CD4-positive, alpha-beta T cell treated with Interleukin-6 at 100 ng/mL for 8 hours (primary cell): ENCODE results near the gene LRRC8E.
A peak's percentile ranks its signal among the peaks of the same experiment; 100 is the strongest.
"Not testable (repeated sequence)": the region's sequence is repeated elsewhere in the genome, so short reads cannot be mapped to it uniquely, and the experiment has no call there.

Experiments
- DNase-seq: peaks from one replicate; pipeline ENCODE4 v3.0.0-alpha.2; 2020; ENCODE audit warnings: mixed read lengths, low spot score

Gene LRRC8E

DNA sequence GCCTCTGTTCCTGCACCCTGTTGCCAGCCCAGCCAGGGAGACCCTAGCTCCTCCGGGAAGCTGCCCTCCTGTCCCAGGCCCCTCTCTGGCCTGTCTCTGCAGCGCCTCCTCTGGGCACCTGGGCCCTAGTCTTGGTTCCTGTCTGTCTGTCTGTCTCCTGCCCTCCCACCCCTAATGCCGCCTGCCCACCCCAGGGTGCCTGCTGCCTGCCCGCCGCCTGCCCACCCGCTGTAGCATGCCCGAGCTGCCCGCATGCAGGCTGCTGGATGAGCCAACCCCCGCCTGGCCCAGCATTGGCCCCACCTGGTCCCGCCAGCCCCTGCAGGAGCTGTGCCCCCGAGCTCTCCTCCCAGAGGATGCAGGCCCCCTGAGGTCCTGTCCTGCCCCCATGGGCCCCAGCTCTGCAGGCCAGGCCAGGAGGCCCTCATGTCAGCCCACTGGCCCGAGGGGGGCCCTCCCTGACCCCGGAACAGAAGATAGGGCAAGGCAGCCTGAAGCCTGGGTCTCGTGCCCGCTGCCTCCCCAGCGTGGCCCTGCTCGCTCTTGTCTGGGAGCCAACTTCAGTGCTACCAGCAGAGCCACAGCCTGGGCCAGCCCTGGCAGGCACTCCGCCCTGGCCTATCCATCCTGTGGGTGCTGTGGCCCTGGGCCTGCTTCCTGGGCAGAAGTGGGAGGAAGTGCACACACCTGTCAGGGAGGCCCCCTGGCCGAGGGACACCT is 20.6 kb downstream of the LRRC8E start:
- no peak for DNase-seq

DNA sequence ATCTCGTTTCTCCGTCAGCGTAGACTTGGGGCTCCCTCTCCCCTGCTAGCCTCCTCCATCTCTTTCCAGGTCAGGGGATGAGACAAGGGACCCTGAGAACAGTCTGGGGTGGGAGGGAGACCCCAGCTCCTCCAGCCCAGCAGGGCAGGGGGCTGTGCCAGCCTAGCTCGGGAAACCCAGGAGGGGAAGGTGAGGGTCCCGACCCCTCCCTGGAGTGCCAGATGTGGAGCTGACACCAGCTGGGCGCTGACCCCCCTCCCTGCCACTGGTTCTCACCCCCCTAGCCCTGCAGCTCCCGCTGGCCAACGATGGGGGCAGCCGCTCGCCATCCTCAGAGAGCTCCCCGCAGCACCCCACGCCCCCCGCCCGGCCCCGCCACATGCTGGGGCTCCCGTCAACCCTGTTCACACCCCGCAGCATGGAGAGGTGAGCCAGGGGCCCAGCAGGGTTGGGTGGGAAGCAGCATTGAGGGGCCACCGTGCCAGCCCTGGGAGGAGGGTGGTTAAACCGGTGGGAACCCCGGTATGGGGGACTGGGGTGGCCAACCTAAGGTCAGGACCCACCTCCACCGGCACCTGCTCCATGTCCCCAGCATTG is 21.3 kb downstream of the LRRC8E start:
- DNase-seq = no peak

DNA sequence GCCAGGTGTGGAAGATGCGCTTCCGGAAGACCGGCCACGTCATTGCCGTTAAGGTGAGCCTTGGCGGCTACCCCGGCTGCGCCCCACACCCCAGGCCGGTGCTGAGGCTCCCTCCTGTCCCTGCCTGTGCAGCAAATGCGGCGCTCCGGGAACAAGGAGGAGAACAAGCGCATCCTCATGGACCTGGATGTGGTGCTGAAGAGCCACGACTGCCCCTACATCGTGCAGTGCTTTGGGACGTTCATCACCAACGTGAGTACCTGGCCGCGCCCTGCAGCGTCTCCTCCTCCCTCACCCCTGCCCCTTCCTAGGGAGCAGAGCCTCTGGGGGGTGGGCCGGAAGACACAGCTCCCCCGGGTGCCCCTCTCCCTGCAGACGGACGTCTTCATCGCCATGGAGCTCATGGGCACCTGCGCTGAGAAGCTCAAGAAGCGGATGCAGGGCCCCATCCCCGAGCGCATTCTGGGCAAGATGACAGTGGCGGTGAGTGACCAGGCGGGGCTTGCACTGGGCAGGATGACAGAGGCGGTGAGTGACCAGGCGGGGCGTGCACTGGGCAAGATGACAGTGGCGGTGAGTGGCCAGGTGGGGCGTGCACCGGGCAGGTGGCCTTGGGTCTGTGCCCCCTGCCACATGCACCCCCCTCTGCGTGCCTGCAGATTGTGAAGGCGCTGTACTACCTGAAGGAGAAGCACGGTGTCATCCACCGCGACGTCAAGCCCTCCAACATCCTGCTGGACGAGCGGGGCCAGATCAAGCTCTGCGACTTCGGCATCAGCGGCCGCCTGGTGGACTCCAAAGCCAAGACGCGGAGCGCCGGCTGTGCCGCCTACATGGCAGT is 22.2 kb downstream of the LRRC8E start:
- DNase-seq = no peak

DNA sequence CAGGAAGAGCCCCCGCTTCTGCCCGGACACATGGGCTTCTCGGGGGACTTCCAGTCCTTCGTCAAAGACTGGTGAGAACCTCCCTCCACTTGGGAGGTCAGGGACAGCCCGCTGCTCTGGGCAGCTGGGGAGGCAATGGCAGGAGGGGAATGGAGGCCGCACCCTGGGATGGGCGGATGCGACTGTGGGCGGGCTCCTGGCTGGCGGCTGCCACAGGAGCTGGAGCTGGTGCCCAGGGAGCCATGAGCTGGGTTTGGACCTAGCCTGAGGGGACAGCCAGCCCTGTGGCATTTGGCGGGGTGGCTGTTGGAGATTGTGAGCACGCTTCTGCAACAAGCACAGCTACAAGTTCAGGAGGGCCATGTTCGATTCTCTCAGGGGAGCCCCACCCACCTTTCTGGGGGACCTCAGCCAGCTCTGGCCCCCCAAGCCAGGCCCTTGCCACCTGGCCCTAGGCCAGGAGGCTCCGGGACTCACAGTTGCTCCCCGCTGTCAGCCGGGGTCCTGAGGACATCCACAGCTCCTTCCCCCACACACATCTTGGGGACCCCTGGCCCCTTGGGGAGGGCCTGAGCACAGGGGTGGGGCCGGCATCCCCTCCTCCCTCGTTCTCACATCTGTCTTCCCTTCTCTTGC is 23.3 kb downstream of the LRRC8E start:
- no peak for DNase-seq

GRCh38 chr19:7912144-7912696 is 23.9 kb downstream of the LRRC8E start:
- no peak for DNase-seq

GRCh38 chr19:7912697-7913564 is 24.6 kb downstream of the LRRC8E start:
- no peak for DNase-seq

- no peak for DNase-seq
These were observed 25.3 kb downstream of the LRRC8E start for GRCh38 chr19:7913652-7914051.

DNA sequence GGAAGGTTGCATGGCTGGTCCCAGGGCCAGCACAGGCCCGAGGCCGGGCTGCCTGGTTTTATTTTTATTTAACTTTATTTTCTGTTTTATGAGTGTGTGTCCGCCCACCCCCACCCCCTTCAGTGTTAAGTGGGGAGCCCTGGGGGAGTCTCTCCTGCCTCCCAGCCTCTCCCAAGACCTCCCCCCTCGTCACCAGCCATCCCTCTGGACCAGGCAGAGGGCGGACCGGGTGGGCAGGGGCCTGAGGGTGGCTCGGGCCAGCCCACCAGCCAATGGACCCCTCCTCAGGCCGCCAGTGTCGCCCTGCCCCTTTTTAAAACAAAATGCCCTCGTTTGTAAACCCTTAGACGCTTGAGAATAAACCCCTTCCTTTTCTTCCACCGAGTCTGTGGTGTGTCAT is 25.8 kb downstream of the LRRC8E start:
- DNase-seq = no peak

- no peak for DNase-seq
These were observed 26.3 kb downstream of the LRRC8E start, which contains the start of gene TGFBR3L for GRCh38 chr19:7914598-7915045. TSS of gene TGFBR3L (plus strand) at chr19:7914830.

DNA sequence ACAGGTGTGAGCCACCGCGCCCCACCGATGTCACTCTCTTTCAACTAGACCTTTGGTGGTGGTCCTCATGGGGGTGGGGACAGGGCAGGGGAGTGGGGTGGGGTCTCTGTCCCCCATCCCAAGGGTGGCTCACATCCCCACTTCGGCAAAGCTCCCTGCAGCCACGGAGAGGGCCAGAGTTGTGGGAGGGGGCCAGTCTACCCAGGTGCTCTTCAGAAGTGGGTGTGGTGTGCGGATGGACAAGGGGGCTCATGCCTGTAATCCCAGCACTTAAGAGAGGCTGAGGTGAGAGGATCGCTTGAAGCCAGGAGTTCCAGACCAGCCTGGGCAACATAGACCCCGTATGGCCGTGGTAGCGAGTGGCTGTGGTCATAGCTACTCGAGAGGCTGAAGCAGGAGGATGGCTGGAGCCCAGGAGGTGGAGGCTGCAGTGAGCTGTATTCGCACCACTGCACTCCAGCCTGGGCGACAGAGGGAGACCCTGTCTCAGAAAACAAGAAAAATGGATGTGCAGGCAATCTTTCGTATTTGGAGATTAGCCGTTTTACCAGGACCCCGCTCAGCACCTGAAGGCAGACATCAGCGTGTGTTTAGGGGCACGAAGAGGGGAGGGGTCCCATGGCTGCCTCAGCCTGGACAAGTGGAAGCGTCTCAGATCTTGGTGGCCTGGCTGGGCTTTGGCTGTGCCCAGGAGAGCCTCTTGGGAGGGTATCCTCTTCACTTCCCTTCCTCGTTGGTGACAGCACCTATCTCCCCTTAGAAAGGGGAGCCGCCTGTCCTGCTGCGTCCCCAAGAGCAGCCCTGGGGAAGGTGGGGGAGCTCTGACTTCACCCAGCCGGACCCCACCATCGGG is 27.2 kb downstream of the LRRC8E start:
- no peak for DNase-seq

- peak; percentile 28 for DNase-seq
These were observed 28.0 kb downstream of the LRRC8E start for GRCh38 chr19:7916103-7916954.

DNA sequence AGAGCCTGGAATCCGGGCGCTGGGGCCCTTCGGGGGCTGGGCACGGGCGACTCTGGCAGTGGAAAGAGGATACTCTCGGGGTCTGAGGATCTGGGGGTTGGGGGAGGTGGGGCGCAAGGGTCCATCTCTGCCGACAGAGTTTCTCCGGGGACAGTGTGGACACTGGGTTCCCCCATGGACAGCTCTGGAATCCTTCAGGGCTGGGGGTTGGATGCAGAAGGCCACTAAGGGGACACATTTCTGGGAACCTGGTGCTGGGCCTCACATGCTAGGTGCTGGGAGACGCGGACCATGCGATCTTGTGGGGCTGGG is 28.6 kb downstream of the LRRC8E start:
- no peak for DNase-seq

GRCh38 chr19:7917267-7918061 is 29.2 kb downstream of the LRRC8E start:
- peak; percentile 37 for DNase-seq

DNA sequence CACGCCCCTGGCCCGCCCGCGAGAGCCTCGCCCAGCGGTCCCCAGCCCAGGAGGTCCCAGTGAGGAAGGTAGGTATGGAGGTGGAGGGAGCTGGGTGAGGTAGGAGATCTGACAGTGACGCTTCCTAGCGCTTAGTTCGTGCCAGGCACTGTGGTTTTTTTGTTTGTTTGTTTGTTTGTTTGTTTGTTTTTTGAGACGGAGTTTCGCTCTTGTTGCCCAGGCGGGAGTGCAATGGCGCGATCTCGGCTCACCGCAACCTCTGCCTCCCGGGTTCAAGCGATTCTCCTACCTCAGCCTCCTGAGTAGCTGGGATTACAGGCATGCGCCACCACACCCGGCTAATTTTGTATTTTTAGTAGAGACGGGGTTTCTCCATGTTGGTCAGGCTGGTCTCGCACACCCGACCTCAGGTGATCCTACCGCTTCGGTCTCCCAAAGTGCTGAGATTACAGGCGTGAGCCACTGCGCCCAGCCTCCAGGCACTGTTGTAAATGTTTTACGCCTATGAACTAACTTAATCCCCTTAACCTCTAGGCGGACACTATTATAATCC is 29.8 kb downstream of the LRRC8E start:
- not testable (repeated sequence) for DNase-seq

DNA sequence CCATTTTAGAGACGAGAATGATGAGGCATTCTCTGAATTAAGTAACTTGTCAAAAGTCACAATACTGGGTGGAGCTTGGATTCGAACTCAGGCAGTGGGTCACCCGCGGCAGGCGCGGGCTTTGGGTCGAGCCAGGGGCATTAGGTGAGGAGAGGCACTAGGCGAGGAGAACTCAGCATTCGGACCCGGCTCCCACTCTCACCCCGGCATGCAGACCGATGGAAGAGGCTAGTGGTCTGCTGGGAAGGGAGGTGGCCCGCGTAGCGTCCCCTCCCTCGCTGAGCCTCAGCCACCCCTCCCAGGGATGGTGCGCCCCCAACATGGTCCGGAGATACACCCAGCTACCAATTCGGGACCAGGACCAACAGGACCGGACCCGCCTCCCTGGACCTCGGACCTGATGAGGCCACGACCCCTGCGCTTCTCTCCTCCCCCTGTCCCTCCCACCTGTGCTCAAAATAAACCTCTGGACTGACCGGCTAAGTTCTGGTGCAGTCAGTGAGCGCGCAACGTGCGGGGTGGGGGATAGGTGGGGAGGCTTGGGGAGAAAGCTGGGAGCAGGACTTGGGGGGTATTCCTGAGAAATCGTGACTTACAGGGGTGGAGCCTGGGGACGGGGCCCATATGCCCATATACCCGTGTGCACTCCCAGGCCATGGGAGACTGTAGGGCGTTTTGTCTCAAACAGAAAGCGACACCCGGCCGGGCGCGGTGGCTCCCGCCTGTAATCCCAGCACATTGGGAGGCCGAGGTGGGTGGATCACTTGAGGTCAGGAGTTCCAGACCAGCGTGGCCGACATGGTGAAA is 30.5 kb downstream of the LRRC8E start:
- DNase-seq = no peak

- peak; percentile 95 for DNase-seq
These were observed 31.6 kb downstream of the LRRC8E start, which contains the start of gene SNAPC2 for GRCh38 chr19:7919610-7920518. TSS of gene SNAPC2 (plus strand) at chr19:7920338. CDS start at chr19:7920367, 29 bp downstream.
